HG03066 (cell line): Measurements from ENCODE around the gene GRM7.

Experiments
- ATAC-seq: cut with Tn5 transposase; IDR thresholded peaks from one replicate; pipeline ENCODE4 v1.9.1; 2021; ENCODE audit warnings: low read depth; ENCODE audit not compliant: unreplicated experiment

GRM7 gene

GRCh38 chr3:7749931-7750695, 889.2 kb downstream of the GRM7 start:
- ATAC-seq: no peak

DNA sequence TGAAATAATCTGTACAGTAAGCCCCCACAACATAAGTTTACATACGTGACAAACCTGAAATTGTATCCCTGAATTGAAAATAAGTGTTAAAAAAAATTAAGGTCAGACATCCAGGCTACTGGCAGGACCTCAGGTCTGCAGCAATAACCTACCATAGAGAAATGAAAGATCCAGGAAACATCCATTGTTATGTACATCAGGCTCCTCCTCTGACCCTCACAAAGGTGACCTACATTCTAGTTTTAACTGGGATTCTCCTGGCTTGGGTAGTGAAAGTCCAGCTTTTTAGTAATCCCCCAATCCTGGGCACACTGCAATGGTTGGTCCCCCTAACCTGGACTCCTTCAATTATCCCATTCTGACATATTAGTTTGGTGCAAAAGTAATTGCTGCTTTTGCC, 891.1 kb downstream of the GRM7 start:
- ATAC-seq: no peak

- no peak for ATAC-seq
Measured at GRCh38 chr3:7754653-7755441, 893.9 kb downstream of the GRM7 start.

- ATAC-seq: no peak
Measured at GRCh38 chr3:7759630-7760029, 898.7 kb downstream of the GRM7 start.

DNA sequence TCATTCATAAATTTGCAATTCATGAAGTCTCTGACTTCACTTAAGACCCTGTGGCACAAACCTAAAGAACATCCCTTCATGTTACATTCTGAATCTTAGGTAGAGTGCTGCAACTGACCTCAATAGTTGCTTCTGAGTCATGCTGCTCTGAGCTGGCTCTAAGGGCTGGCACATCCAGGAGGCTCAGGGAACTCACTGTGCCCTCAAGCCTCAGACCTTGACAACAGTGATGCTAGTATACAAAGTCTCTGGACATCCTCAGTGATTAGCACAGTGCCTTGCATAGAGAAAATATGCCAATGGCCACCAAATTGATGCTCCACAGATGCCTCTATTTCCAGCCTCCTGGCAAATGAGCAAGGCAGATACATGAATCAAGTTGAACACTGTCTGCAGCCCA, 899.8 kb downstream of the GRM7 start:
- no peak for ATAC-seq

DNA sequence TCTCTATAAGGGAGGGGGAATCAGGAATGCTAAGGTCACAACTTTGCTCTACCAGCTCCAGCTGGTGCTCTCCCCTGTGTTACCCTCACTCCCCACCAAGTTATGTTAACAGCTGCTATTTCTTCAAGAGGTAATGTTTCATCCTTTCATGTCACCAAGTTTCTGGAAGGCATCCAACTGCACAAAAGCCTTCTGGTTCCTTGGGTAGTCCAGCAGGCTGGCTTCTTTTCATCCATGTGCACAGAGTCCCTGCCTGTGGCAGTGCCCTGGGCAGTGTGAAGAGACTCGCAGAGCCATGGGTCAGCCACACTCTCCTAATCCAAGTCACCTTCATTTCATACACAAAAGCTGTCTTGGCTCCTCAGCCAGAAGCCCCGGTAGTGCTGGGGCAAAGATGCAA, 903.2 kb downstream of the GRM7 start:
- no peak for ATAC-seq

- ATAC-seq: no peak
Measured at GRCh38 chr3:7766530-7766929, 905.6 kb downstream of the GRM7 start.

DNA sequence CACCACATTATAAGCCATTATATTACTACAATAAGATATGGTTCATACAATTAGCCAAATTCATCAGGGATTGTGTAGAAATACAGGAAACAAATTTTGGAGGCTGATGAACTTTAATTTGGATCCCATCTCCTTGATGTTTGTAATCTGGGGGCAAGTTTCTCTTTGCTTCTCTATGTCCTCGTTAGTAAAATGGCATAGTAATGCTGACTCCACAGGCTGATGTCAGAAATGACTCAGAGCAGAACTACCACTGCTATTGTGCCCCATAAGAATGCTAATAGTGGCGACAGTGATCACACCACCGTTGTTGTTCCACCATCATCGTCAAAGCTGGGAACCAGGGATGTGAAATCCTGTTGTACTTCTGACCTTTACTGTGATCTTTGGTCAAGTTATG, 918.4 kb downstream of the GRM7 start:
- ATAC-seq: no peak

DNA sequence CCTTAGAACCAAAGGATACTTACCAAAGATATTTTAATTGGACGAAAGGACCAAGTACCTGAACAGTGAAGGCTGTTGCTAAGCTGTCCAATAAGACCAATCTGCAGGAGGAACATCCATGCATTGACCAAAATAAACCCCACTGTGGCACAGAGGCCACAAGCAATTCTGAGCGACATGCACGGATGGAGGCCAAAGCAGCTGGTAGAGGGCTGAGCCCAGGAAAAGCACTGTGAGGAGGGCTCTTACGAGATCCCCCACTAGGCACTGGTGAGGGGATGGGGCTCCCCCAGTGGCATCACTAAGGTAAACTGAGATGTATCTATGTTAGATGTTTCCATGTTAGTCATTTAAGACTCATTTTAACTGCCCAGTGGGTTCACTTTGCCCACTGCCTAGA, 920.5 kb downstream of the GRM7 start:
- no peak for ATAC-seq

DNA sequence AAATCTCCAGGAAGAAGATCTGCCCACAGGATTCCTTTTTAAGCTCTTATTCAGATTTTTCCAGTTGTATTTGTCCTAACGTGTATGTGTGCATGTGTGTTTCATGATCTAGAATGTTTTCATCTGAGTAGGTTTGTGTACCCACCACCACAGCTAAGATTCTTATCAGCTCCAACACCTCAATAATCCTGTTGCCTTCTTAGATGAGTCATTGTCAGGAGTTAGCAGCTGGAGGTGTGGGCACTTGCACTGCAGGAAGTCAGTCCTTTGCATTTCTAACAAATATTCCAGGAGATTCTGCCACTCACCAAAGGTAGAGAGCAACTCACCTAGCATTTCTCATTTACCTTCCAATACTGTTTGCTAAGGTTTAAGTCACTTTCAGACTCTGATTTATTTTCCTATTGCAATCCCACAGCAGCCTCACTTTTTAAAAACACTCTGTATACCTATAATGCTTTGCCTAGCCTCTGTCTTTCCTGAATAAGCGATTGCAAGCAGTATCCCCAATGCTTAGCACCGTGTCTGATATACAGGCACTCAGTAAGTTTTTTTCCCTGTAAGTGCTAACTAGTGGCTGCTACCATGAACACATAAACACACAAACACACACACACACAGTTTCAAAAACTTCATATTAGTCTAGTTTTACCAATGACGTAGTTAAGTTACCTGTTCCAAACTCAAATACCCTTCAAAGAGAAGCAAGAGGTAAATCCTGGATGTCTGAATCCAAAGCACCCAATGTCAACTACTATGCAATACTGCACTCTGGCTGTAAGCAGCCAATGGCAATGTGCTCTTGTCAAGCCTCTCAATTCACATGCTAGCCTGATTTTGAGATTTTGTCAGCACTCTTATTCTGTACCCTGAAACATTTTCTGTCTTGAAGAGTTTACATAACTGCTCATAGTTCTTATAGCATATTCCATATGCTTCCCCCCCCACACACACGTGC, 927.2 kb downstream of the GRM7 start:
- no peak for ATAC-seq

DNA sequence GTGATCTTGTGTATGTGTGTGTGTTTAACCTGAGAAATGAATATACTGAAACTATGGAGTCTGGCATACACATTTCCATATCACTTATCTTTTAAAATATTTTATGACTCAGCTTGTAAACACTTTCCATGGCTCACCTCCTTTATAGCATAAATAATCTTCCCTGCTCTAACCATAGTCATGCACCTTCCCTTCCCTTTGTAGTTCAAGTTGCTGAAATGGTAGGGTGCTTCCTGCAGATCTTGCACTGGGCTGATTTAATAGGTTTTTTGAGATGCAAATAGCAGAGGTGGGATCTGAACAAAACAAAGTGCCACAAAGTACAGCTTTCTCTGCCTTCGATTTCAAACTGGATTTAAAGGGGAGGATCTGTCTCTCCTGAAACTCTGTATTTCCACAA, 928.0 kb downstream of the GRM7 start:
- ATAC-seq: no peak

- no peak for ATAC-seq
Measured at GRCh38 chr3:7789324-7789723, 928.4 kb downstream of the GRM7 start.

DNA sequence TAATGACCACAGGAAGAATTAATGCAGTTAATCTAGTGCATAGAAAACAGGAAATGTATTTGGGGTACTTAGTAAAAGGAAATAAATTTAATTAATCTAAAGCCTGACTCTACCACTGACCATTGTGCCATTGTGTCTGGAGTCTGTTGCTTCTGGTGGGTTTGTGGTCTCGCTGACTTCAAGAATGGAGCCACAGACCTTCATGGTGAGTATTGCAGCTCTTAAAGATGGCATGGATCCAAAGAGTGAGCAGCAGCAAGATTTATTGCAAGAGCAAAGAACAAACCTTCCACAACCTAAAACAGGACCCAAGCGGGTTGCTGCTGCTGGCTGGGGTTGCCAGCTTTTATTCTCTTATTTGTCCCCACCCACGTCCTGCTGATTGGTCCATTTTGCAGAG, 929.2 kb downstream of the GRM7 start:
- no peak for ATAC-seq
